ENCODE results near the gene PHACTR3.

DNA sequence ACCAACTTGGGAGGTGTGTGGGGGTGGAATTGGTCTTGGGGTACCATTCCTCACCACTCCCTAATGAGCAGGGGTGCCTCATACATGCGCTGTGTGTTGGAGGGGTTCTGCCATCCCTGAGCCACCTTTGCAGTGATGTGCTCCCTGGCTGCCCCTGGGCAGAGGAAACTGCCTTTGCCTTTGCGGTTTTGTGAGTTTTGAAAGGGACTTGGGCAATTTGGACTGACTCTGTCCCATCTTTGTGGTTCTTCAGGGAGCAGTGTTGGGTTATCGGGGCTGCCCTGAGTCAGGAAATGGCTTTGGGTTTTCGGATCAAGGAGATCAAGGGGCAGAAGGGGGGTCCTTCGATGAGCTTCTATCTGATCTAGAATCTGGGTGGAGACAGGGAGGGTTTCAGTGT is 3.9 kb upstream of the PHACTR3 start:
- TF ChIP-seq, protein P1, sequence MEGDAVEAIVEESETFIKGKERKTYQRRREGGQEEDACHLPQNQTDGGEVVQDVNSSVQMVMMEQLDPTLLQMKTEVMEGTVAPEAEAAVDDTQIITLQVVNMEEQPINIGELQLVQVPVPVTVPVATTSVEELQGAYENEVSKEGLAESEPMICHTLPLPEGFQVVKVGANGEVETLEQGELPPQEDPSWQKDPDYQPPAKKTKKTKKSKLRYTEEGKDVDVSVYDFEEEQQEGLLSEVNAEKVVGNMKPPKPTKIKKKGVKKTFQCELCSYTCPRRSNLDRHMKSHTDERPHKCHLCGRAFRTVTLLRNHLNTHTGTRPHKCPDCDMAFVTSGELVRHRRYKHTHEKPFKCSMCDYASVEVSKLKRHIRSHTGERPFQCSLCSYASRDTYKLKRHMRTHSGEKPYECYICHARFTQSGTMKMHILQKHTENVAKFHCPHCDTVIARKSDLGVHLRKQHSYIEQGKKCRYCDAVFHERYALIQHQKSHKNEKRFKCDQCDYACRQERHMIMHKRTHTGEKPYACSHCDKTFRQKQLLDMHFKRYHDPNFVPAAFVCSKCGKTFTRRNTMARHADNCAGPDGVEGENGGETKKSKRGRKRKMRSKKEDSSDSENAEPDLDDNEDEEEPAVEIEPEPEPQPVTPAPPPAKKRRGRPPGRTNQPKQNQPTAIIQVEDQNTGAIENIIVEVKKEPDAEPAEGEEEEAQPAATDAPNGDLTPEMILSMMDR (conservative IDR thresholded peaks at IDR 0.05; ENCODE audit: low read depth, low read length) = no peak
- TF ChIP-seq EZH2 (IDR thresholded peaks at IDR 0.05; ENCODE audit: low read length, unreplicated experiment) = no peak
- TF ChIP-seq EZH2phosphoT487 (IDR thresholded peaks at IDR 0.05; ENCODE audit: borderline replicate concordance, low read length) = no peak
